ENCODE measurements around the gene NKX1-2.

DNA sequence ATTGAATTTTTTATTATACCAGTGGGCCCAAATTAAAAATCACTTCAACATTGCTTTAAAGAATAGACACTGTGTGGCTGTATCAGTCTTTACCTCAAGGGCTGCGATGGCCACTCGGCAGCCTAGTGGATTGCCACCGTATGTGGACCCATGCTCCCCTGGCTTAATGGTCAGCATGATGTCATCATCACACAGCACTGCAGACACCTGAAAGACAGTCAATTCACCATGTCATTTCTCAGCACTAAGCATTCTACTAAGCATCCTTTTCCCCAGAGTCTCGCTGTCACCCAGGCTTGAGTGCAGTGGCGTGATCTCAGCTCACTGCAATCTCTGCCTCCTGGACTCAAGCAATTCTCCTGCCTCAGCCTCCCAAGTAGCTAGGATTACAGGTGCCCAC is 48.2 kb downstream of the NKX1-2 start:
- no peak for TF ChIP-seq POLR2AphosphoS5 (IDR thresholded peaks at IDR 0.05)
- TF ChIP-seq, protein P1, sequence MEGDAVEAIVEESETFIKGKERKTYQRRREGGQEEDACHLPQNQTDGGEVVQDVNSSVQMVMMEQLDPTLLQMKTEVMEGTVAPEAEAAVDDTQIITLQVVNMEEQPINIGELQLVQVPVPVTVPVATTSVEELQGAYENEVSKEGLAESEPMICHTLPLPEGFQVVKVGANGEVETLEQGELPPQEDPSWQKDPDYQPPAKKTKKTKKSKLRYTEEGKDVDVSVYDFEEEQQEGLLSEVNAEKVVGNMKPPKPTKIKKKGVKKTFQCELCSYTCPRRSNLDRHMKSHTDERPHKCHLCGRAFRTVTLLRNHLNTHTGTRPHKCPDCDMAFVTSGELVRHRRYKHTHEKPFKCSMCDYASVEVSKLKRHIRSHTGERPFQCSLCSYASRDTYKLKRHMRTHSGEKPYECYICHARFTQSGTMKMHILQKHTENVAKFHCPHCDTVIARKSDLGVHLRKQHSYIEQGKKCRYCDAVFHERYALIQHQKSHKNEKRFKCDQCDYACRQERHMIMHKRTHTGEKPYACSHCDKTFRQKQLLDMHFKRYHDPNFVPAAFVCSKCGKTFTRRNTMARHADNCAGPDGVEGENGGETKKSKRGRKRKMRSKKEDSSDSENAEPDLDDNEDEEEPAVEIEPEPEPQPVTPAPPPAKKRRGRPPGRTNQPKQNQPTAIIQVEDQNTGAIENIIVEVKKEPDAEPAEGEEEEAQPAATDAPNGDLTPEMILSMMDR (IDR thresholded peaks at IDR 0.05), result no peak

All from upper lobe of left lung (tissue), 4 donors.